NCI-H2227 (cell line): ENCODE measurements around the gene OTC.

ENCODE experiments used
- DNase-seq: peaks from one replicate; lab custom pipeline; 2025; ENCODE audit not compliant: unreplicated experiment; lab: John Stamatoyannopoulos, UW

Gene OTC

DNA sequence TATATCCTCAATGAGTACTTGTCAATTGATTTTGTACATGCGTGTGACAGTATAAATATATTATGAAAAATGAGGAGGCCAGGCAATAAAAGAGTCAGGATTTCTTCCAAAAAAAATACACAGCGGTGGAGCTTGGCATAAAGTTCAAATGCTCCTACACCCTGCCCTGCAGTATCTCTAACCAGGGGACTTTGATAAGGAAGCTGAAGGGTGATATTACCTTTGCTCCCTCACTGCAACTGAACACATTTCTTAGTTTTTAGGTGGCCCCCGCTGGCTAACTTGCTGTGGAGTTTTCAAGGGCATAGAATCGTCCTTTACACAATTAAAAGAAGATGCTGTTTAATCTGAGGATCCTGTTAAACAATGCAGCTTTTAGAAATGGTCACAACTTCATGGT is at the start of gene OTC:
OTC (plus strand) TSS at position 243 of the 400 bp plus-strand sequence; CDS start at position 336, 93 bp downstream.
- no peak for DNase-seq

DNA sequence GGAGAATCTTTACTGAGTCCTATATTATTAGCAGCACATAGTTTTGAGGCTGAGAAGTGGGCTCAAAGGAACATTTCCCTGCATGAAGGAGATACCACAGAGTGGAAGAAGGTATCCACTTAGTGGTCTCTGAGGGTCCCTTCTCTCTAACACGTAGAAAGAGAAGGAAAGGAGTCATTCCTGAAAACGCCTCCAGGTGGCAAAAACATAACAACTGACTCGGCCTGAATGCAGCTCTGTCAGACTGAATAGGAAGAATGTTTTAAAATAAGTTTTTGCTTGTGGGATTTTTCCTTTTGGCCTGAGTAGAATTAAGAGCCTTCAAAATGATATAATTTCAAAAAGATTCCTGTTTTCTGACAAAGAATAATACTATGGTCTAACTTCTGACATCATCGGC is 48.4 kb upstream of the OTC start:
- DNase-seq, result peak; percentile 31

DNA sequence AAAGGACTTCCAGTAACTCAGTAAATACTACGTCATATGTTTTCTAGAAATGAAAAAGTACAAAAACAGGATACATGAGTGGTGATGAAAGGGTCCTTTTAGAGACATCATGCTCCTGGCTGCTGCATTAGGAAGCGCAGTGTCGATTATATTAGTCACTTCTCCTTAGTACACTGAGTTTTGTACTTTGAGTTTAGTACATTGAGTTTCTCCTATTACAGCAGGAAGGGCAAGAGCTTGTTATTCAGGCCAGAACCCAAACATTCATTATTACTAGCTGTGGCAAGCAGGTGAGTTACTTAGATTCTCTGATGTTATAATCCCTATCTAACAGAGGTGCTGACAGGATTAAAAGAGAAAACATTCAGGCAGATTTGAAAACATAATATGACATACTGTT is 46.4 kb upstream of the OTC start:
- DNase-seq, result no peak

- no peak for DNase-seq
Observed at GRCh38 chrX:38311743-38312142, 40.7 kb upstream of the OTC start.

- DNase-seq, result no peak
Observed at GRCh38 chrX:38312436-38312835, 40.0 kb upstream of the OTC start.

- DNase-seq, result no peak
Observed at GRCh38 chrX:38313190-38313589, 39.2 kb upstream of the OTC start.

GRCh38 chrX:38315186-38315585 is 37.2 kb upstream of the OTC start:
- no peak for DNase-seq

DNA sequence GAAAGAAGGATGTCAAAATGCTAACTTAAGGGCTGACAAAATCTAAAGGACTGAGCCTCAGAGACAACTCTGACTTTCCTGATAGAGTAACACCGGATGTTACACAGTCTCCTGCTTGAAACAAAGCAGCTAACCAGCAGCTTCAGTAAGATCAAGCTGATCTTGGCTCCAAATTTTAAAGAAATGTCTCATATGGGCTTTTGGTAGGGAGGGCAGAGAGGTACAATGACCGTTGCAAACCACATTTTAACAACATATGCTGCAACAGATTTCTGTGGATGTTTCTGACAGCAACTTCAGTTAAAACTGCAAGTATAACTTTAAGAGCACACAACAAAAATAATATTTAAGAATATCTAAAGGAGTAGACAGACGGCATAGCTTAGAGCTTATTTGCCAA is 34.2 kb upstream of the OTC start:
- no peak for DNase-seq

- DNase-seq, result no peak
Observed at GRCh38 chrX:38318606-38319005, 33.8 kb upstream of the OTC start.

- no peak for DNase-seq
Observed at GRCh38 chrX:38320819-38321218, 31.6 kb upstream of the OTC start.

GRCh38 chrX:38326086-38326485 is 26.3 kb upstream of the OTC start:
- DNase-seq, result no peak

DNA sequence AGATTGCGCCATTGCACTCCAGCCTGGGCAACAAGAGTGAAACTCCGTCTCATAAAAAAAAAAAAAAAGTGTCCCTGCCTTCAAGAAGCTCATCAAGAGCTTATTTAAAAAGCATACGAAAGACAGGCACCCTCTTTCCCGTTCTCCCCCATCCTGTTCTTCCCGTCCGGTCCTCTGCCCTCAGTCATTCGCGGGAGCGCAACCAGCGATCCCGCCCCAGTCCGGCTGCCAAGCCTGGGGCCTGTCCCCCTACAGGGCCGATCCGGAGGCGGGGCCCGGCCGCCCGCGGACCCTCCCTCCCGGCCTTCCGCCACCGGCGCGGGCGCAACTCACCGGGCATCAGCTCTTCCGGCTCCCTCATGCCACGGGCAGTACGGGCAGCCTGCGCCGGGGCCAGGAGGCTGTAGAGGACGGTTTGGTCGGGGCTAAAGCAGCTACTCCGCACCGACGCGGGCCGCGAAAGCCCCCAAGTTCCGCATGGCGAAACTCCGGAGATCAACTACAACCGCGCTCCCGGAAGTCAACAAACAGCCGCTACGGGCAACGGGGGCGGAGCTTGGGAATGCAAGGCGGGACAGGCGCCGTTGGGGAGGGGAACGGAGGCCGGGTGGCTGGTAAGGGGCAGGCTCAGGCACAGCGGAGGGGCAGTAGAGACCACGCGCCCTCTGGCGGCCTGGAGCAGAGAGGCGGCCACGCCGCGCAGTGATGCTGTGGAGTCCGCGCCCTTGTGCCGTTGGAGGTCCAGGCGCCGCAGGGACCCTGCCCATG is 25.2 kb upstream of the OTC start, which contains the start of gene RPGR:
RPGR (minus strand) TSS at position 503 of the 768 bp plus-strand sequence; CDS start at position 361, 142 bp downstream.
- DNase-seq, result peak; percentile 98

DNA sequence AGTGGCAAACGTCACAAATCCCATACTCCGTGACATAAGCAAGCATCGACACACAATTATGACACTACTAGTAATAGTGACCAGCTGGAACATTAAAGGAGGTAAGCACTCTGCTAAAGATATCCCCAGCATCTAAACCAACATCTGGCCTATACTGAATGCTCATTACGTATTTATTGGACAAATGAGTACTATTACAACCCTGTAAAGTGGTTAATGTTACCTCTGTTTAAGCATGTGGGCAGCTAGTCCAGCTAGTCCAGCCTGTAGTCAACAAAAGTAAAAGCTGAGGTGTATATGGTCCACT is 24.7 kb upstream of the OTC start:
- DNase-seq, result no peak

DNA sequence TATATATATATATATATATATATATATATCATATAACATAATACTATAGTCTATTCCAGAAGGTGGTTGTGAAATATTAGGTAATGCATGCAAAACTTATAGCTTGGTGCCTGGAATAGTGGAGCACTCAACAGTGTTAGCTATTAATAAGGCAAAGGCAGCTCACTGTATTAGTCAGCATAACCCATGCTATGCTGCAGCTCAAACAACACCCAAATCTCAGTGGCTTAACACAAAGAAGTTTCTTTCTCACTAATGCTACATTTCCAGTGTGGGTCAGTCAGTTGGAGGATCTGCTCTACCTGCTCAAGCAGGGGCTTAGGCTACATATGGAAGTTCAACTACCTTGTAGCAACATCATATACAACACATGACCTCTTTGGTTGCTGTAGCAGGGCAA is 19.9 kb upstream of the OTC start:
- no peak for DNase-seq

DNA sequence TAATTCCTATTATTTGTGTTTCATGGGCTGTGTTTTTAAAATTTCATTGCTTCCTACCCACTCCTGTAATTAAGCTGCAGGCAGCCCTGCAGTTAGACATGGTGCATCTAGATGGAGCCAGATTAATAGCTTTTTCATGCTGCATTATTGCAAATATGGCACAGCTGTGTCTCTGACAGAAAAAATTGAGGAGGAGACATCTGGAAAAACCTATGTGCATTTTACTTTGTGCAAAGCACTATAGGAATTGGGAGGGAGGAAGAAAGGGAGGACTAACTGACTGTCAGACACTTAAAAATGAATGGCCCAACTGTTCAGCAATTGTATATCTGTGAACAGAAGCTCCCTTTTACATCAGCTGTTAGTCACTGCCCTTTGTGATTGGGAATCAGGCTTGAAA is 17.0 kb upstream of the OTC start:
- DNase-seq, result peak; percentile 57

GRCh38 chrX:38336538-38337240 is 15.7 kb upstream of the OTC start:
- DNase-seq, result no peak

- DNase-seq, result no peak
Observed at GRCh38 chrX:38341442-38341841, 11.0 kb upstream of the OTC start.

- no peak for DNase-seq
Observed at GRCh38 chrX:38342853-38343778, 9.3 kb upstream of the OTC start.

GRCh38 chrX:38346150-38346549 is 6.3 kb upstream of the OTC start:
- DNase-seq, result no peak

DNA sequence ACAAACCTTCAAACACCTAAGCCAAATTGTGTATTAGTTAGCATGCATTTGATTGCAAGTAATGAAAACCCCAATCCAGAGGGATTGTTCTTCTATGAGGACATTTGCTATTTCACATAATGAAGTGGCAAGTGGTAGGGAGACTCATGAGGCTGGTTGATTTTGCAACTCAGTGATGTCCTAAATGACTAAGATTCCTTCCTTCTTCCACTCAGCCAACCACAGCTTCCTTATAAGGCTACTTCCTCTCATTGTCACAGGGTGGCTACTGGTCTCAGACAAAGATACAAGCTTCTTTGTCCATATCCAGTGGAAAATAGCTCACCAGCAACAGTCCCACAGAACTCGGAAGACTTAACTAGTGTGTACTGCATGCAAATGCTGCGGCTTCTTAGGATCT is 5.3 kb upstream of the OTC start:
- DNase-seq, result no peak

DNA sequence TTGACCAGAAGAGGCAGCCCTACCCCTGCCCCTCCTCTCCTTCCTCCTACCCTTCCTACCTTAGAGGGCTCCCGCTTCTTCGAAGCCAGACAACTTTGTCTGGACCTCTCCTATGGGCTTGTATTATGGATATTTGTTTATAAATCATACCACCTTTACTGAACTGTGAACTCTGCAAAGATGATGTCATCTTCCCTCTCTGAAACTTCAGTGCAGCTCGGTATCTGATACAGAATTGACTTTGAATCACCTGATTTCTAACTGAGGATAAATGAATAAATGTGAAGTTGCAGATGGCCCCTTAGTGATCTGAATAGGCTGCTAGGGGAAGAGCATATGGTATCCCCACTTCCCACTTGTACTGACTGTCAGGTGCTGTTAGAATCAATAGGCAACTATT is 1.1 kb upstream of the OTC start:
- no peak for DNase-seq

DNA sequence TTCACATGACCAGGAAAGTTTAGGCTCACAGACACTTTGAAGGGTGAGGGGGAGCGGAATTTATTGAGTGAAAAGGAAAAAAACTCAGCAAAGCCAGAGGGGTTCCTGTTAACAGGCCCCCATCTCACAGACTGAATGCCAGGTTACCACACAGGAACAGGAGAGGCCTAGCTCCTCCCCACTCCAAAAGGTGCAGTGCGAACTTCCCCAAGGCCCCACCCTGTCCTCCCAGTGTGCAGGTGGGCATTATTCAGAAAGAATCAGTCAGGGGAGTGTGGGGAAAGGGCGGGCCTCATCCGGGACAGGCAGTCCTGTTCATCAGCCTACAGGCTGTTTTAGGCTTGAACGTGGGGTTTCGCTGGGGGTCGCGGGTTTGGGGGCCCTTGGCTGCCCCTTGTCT is 4.0 kb downstream of the OTC start:
- DNase-seq, result no peak
